K562 treated with DMSO at 1 percent for 48 hours (cell line): ENCODE results near the gene TRPC4. TPM values are rescaled to one million over a fixed set of nuclear protein-coding genes. Genes with fewer than 3 reads are reported as not detected.

Source experiments
- total RNA-seq: library from RNA; unstranded; fragments of 300-600 nt; gene quantifications from 2 replicates; pipeline ENCODE4 v1.2.3, GENCODE V29; 2022; ENCODE audit warnings: low replicate concordance; ENCODE audit errors: extremely low read depth

TRPC4 gene
- total RNA-seq = not detected in 2 replicates

DNA sequence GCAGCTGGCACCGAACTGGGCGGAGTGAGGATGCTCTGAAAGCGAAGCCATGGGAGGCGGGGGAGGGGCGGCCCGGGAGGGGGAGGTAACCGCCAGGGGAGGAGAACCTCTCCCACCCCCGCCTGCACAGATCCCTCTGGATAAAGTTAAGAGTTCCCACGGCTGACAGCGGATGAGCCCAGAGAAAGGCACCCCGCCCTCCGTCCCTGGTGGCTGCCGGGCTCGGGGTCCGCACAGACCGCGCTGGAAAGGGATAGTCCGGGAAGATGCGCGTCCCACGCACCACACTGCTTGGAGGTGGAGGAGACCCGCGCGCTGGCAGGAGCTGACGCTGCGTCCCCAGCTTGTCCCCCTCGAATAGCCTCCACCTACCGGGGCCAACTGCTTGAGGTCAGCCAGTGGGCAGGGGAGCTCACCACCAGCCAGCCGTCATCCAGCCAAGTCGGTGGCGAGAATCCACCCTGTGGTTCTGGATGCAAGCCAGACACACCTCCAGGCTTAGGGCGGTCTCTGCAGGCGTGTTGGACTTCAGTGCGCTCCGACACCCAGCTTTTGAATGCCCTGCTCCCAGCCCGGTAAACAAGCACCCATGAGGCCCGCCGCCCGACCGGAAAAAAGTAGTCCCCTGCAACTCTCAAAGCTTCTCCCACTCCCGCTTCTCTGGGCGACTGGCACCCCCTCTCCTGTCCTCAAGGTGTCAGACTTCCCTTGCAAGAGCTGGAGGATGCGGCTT is at the start of gene TRPC4:
Gene TRPC4 (minus strand): TSS at position 17 of the 733 bp plus-strand sequence. CDS start 86,439 bp downstream, outside the sequence.

DNA sequence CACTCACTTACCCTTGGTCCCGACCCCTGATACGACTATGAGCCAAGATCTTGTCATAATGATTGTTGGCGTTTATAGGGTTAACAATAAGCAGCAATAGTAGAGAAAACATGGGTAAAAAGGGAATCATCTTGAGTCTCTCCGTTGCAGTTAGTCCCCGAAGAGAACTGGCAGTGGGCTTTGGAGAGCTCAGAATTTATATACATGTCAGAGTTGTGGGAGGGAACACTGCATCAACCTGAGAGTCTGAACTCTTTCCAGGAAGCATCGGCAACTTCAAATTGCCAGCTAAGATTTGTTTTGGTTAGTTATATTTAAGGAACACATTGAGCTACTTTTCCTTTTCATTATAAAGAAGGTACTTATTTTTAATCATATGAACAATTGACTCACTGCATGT is 271.0 kb downstream of the TRPC4 start, which contains the start of gene POSTN:
Gene POSTN (minus strand): TSS at position 172 of the 400 bp plus-strand sequence. CDS start 42 bp downstream, at position 130.

